DMS53 treated with DMSO at 0.1 percent for 48 hours (cell line): Measurements from ENCODE around the gene FLOT1.
"Not testable (repeated sequence)": the region's sequence is repeated elsewhere in the genome, so short reads cannot be mapped to it uniquely, and the experiment has no call there.

Experiments
- DNase-seq: peaks from one replicate; lab custom pipeline; 2025; ENCODE audit not compliant: unreplicated experiment; lab: John Stamatoyannopoulos, UW

The FLOT1 gene

GRCh38 chr6:30723843-30724741 is 18.4 kb downstream of the FLOT1 start:
- not testable (repeated sequence) for DNase-seq

GRCh38 chr6:30723159-30723842 is 19.2 kb downstream of the FLOT1 start:
- DNase-seq, result not testable (repeated sequence)

GRCh38 chr6:30722280-30723112 is 20.0 kb downstream of the FLOT1 start:
- DNase-seq, result peak; percentile 60

GRCh38 chr6:30722025-30722279 is 20.5 kb downstream of the FLOT1 start:
- not testable (repeated sequence) for DNase-seq

- peak; percentile 76 for DNase-seq
These were observed 21.1 kb downstream of the FLOT1 start for GRCh38 chr6:30721198-30722024.

- peak; percentile 49 for DNase-seq
These were observed 21.7 kb downstream of the FLOT1 start for GRCh38 chr6:30720738-30721197.

- peak; percentile 97 for DNase-seq
These were observed 22.4 kb downstream of the FLOT1 start, which contains the start of gene TUBB for GRCh38 chr6:30719791-30720737. TUBB (plus strand) TSS chr6:30720352; CDS start chr6:30720507, 155 bp downstream.

- DNase-seq, result no peak
These were observed 23.1 kb downstream of the FLOT1 start for GRCh38 chr6:30719356-30719755.

- DNase-seq, result not testable (repeated sequence)
These were observed 24.4 kb downstream of the FLOT1 start for GRCh38 chr6:30717845-30718720.

- DNase-seq, result peak; percentile 98
These were observed 25.2 kb downstream of the FLOT1 start, which contains the start of gene MDC1 for GRCh38 chr6:30717129-30717844. MDC1 (minus strand) TSS chr6:30717281; CDS start chr6:30715175, 2,106 bp downstream.

- DNase-seq, result no peak
These were observed 25.7 kb downstream of the FLOT1 start for GRCh38 chr6:30716879-30717128.

GRCh38 chr6:30714263-30714662 is 28.2 kb downstream of the FLOT1 start:
- no peak for DNase-seq

GRCh38 chr6:30712441-30712945 is 30.0 kb downstream of the FLOT1 start:
- DNase-seq, result no peak

- no peak for DNase-seq
These were observed 30.6 kb downstream of the FLOT1 start for GRCh38 chr6:30711758-30712380.

GRCh38 chr6:30709101-30709868 is 33.2 kb downstream of the FLOT1 start:
- DNase-seq, result no peak

- peak; percentile 88 for DNase-seq
These were observed 35.1 kb downstream of the FLOT1 start for GRCh38 chr6:30707281-30707850.
